ENCODE data around the gene ADAMTSL4.

ADAMTSL4 gene

GRCh38 chr1:150543500-150544143, 5.6 kb upstream of the ADAMTSL4 start:
- no peak for TF ChIP-seq CTCF (IDR thresholded peaks at IDR 0.05; ENCODE audit: extremely low read depth, insufficient read depth, missing control alignments)
- no peak for DNase-seq (ENCODE audit: low spot score)
- in situ Hi-C loops (cut with MboI; ENCODE audit: low pct_unique_long_range_greater_than_20kb, low sequenced_read_pairs, unreplicated experiment): loop anchor here (25.0 kb wide), 1 partner anchor 281 kb away; the partner anchor contains the start of genes APH1A, C1orf54 and CA14

- no peak for TF ChIP-seq CTCF (IDR thresholded peaks at IDR 0.05; ENCODE audit: extremely low read depth, insufficient read depth, missing control alignments)
- in situ Hi-C loops (cut with MboI; ENCODE audit: low pct_unique_long_range_greater_than_20kb, low sequenced_read_pairs, unreplicated experiment): loop anchor here (25.0 kb wide), 1 partner anchor 282 kb away; the partner anchor contains the start of genes APH1A, C1orf54 and CA14
- no peak for DNase-seq (ENCODE audit: low spot score)
Observed at GRCh38 chr1:150544204-150544603, 5.0 kb upstream of the ADAMTSL4 start.

- TF ChIP-seq CTCF (IDR thresholded peaks at IDR 0.05; ENCODE audit: extremely low read depth, insufficient read depth, missing control alignments): no peak
- in situ Hi-C loops (cut with MboI; ENCODE audit: low pct_unique_long_range_greater_than_20kb, low sequenced_read_pairs, unreplicated experiment): loop anchor here (25.0 kb wide), 1 partner anchor 283 kb away; the partner anchor contains the start of genes APH1A, C1orf54 and CA14
- no peak for DNase-seq (ENCODE audit: low spot score)
Observed at GRCh38 chr1:150545486-150546032, 3.6 kb upstream of the ADAMTSL4 start.

GRCh38 chr1:150546294-150546937, 2.8 kb upstream of the ADAMTSL4 start:
- in situ Hi-C loops (cut with MboI; ENCODE audit: low pct_unique_long_range_greater_than_20kb, low sequenced_read_pairs, unreplicated experiment): loop anchor here (25.0 kb wide), 1 partner anchor 284 kb away; the partner anchor contains the start of genes APH1A, C1orf54 and CA14
- no peak for TF ChIP-seq CTCF (IDR thresholded peaks at IDR 0.05; ENCODE audit: extremely low read depth, insufficient read depth, missing control alignments)
- DNase-seq (ENCODE audit: low spot score): no peak

GRCh38 chr1:150548324-150548631, 930 bp upstream of the ADAMTSL4 start:
- in situ Hi-C loops (cut with MboI; ENCODE audit: low pct_unique_long_range_greater_than_20kb, low sequenced_read_pairs, unreplicated experiment): loop anchor here (25.0 kb wide), 1 partner anchor 286 kb away; the partner anchor contains the start of genes APH1A, C1orf54 and CA14
- DNase-seq (ENCODE audit: low spot score): no peak
- no peak for TF ChIP-seq CTCF (IDR thresholded peaks at IDR 0.05; ENCODE audit: extremely low read depth, insufficient read depth, missing control alignments)

- in situ Hi-C loops (cut with MboI; ENCODE audit: low pct_unique_long_range_greater_than_20kb, low sequenced_read_pairs, unreplicated experiment): loop anchor here (25.0 kb wide), 1 partner anchor 287 kb away; the partner anchor contains the start of genes APH1A, C1orf54 and CA14
- no peak for TF ChIP-seq CTCF (IDR thresholded peaks at IDR 0.05; ENCODE audit: extremely low read depth, insufficient read depth, missing control alignments)
- no peak for DNase-seq (ENCODE audit: low spot score)
Observed at GRCh38 chr1:150549496-150550221, 451 bp downstream of the ADAMTSL4 start.

All from GM13977 (cell line).